ENCODE measurements around the gene RCBTB1. TPM values are rescaled to one million over a fixed set of nuclear protein-coding genes. Genes with fewer than 3 reads are reported as not detected.

Gene RCBTB1
- total RNA-seq, 1 experiment from 2014 or later, result 26.1 TPM

DNA sequence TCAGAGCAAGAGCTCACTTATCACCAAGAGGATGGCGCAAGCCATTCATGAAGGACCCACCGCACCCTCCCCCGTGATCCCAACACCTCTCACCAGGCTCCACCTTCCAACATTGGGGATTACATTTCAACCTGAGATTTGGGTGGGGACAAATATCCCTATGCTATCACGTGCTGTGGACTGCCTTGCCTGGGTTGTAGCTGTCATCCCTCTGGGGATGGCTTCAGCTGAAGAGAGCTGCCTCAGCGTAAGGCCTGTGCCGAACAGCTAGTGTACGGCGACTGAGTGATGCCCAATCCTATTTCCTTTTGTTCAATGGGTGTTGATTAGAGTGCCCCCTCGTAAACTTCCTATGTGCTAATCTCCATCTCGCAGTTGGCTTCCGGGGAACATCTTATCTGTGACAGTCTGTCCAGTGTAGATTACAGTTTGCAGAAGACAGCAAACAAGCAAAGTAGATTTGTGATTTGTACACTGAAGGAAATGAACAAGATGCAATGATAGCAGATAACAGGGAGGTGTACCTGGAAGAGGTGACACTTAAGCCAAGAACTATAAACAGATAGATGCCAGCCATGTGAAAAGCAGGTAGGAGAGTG, 11.8 kb upstream of the RCBTB1 start:
- Histone ChIP-seq H2BK5ac (ENCODE audit: insufficient read length, low read length) (no peak overlapping the region), H2BK20ac (ENCODE audit: low read depth, low read length, poor library complexity, severe bottlenecking) (no peak overlapping the region), H3K4me1 (ENCODE audit: insufficient read depth, low read length) (no peaks in the 10 kb centered on the region), H2AK5ac (ENCODE audit: insufficient read length, low read length) (no peak overlapping the region), H3K18ac (ENCODE audit: insufficient read length, low read depth, low read length) (no peak overlapping the region), H3K79me2 (ENCODE audit: insufficient read depth, low read length) (no peaks in the 10 kb centered on the region), H3K4ac (ENCODE audit: low read depth, low read length) (no peak overlapping the region), H3K56ac (ENCODE audit: insufficient read length, low read depth, low read length) (no peak overlapping the region), H4K5ac (ENCODE audit: insufficient read length, low read depth, low read length) (no peak overlapping the region), H4K8ac (replicated peaks; ENCODE audit: insufficient read length, low read depth, low read length) (no peak overlapping the region), H3K27me3 (ENCODE audit: insufficient read depth, low read length) (no peaks in the 10 kb centered on the region), H3T11ph (ENCODE audit: low read length) (no peak overlapping the region), H3K14ac (ENCODE audit: insufficient read depth, low read length) (no peak overlapping the region), H3K23ac (ENCODE audit: insufficient read length, low read depth, low read length) (no peak overlapping the region), H2AFZ (ENCODE audit: low read length) (no peak overlapping the region), H4K20me1 (ENCODE audit: control insufficient read depth, insufficient read depth, insufficient read length) (no peaks in the 10 kb centered on the region), H3K9me3 (ENCODE audit: control insufficient read depth, low read depth, low read length) (no peaks in the 10 kb centered on the region), H3K9ac (ENCODE audit: extremely low read depth, insufficient read length, low read length) (no peak overlapping the region), H3K27ac (ENCODE audit: insufficient read length, low read depth, low read length) (no peak overlapping the region), H3K79me1 (ENCODE audit: insufficient read depth, low read depth, low read length, poor library complexity, severe bottlenecking) (no peaks in the 10 kb centered on the region), H3K23me2 (ENCODE audit: insufficient read length, low read depth, low read length, poor library complexity, severe bottlenecking) (no peaks in the 10 kb centered on the region), H4K91ac (ENCODE audit: insufficient read length, low read depth, low read length) (no peak overlapping the region), H2BK120ac (ENCODE audit: low read depth, low read length, poor library complexity, severe bottlenecking) (no peak overlapping the region), H2BK15ac (ENCODE audit: low read depth, low read length) (no peak overlapping the region), H2BK12ac (ENCODE audit: insufficient read length, low read depth, low read length) (no peak overlapping the region), H3K4me2 (ENCODE audit: insufficient read depth, insufficient read length, low read length) (no peak overlapping the region)
- no peak for DNase-seq
- Mint-ChIP-seq H3K4me1 (peaks cover 3 to 4% of the 10 kb centered on the region in 2 experiments; a peak in 1 of 4 replicates), H3K36me3 (ENCODE audit: insufficient read depth in 1 of 3, low read depth in 3 of 3) (peaks cover 0 to 6% (median 2%) of the 10 kb centered on the region in 3 experiments; a peak in 3 of 7 replicates), H3K4me3 (no peak overlapping the region), H3K27me3 (ENCODE audit: low read depth) (peaks cover 3% of the 10 kb centered on the region), H3K9me3 (peaks cover 6 to 7% of the 10 kb centered on the region in 2 experiments; a peak in 4 of 5 replicates), H3K27ac (no peak overlapping the region)
- TF ChIP-seq, protein P1, sequence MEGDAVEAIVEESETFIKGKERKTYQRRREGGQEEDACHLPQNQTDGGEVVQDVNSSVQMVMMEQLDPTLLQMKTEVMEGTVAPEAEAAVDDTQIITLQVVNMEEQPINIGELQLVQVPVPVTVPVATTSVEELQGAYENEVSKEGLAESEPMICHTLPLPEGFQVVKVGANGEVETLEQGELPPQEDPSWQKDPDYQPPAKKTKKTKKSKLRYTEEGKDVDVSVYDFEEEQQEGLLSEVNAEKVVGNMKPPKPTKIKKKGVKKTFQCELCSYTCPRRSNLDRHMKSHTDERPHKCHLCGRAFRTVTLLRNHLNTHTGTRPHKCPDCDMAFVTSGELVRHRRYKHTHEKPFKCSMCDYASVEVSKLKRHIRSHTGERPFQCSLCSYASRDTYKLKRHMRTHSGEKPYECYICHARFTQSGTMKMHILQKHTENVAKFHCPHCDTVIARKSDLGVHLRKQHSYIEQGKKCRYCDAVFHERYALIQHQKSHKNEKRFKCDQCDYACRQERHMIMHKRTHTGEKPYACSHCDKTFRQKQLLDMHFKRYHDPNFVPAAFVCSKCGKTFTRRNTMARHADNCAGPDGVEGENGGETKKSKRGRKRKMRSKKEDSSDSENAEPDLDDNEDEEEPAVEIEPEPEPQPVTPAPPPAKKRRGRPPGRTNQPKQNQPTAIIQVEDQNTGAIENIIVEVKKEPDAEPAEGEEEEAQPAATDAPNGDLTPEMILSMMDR (conservative IDR thresholded peaks at IDR 0.05), result no peak
- WGBS (ENCODE audit: extremely low coverage, insufficient read length, low lambda C conversion rate), result no CpG with 5 or more reads among the region's 11 CpGs

Data from H9 (cell line).